Osteocyte (in vitro differentiated cells): ENCODE measurements around the gene ITPR2. TPM values are rescaled to one million over a fixed set of nuclear protein-coding genes. Genes with fewer than 3 reads are reported as not detected.
A peak's percentile ranks its signal among the peaks of the same experiment; 100 is the strongest.

ENCODE experiments used
- DNase-seq: peaks from one replicate; pipeline ENCODE4 v3.0.0; 2021; ENCODE audit warnings: mixed read lengths; ENCODE audit not compliant: unreplicated experiment; ENCODE audit errors: extremely low spot score
- H3K27ac Mint-ChIP-seq: one replicate; pipeline ENCODE4 v1.8.0; 2021; ENCODE audit warnings: mild to moderate bottlenecking, mixed read lengths; ENCODE audit not compliant: unreplicated experiment
- H3K27me3 Mint-ChIP-seq: one replicate; pipeline ENCODE4 v1.8.0; 2021; ENCODE audit warnings: mixed read lengths; ENCODE audit not compliant: unreplicated experiment
- H3K36me3 Mint-ChIP-seq: one replicate; pipeline ENCODE4 v1.8.0; 2021; ENCODE audit warnings: mixed read lengths; ENCODE audit not compliant: unreplicated experiment
- H3K4me1 Mint-ChIP-seq: one replicate; pipeline ENCODE4 v1.8.0; 2021; ENCODE audit warnings: mixed read lengths; ENCODE audit not compliant: unreplicated experiment
- H3K4me3 Mint-ChIP-seq: one replicate; pipeline ENCODE4 v1.8.0; 2021; ENCODE audit warnings: mild to moderate bottlenecking, moderate library complexity, mixed read lengths; ENCODE audit not compliant: unreplicated experiment
- H3K9me3 Mint-ChIP-seq: one replicate; pipeline ENCODE4 v1.8.0; 2021; ENCODE audit warnings: mixed read lengths; ENCODE audit not compliant: unreplicated experiment
- CTCF ChIP-seq: fragments of 200-600 bp; sonication (generic); IDR thresholded peaks from 2 replicates; pipeline ENCODE4 v1.5.0; 2021; ENCODE audit warnings: antibody characterized with exemption, mild to moderate bottlenecking, moderate library complexity
- total RNA-seq: library from RNA; stranded (reverse); gene quantifications from 2 replicates; pipeline ENCODE4 v1.2.1, GENCODE V29; 2021

ITPR2 gene
- total RNA-seq, 1 donor from 2014 or later, result 22.1 TPM

DNA sequence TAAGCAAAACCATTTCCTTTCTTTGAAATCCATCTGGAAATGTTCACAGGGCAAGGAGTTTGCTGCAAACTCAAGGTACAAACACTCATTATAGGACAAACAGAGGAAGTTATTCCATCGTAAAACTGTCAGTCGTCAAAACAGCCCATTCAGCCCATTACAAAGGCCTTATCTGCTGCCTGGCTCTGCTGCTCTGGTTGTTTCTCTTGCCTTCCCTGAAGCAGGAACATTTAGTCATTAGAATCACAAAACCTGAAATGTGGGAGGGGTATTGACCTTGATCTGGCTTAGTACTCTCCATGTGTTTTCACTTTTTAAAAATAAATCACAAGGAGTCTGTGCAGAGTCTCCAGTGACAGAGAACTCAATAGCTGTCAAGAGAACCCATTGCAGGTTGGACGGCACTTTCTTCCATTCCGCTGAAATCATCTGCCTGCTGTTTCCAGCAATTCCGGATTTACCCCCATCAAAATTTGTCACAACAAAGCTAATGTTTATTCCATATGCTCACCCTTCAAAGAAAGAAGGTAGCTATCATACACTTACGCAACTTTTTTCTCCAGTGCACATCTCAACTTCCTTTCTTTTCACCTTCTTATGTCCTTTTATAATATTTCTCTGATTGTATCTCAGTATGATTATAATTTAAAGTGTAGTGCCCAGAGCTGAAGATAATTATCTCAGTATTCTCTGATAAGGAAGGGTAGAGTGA, 24.6 kb upstream of the ITPR2 start:
- no peak overlapping the region for H3K27ac Mint-ChIP-seq
- H3K4me1 Mint-ChIP-seq, result no peaks in the 10 kb centered on the region
- no peak overlapping the region for H3K4me3 Mint-ChIP-seq
- H3K36me3 Mint-ChIP-seq, result no peaks in the 10 kb centered on the region
- no peak for DNase-seq
- no peak for TF ChIP-seq CTCF
- peaks cover 6% of the 10 kb centered on the region for H3K27me3 Mint-ChIP-seq
- no peaks in the 10 kb centered on the region for H3K9me3 Mint-ChIP-seq

GRCh38 chr12:26855337-26855736, 22.3 kb upstream of the ITPR2 start:
- no peak overlapping the region for H3K27ac Mint-ChIP-seq
- TF ChIP-seq CTCF, result no peak
- H3K36me3 Mint-ChIP-seq, result no peaks in the 10 kb centered on the region
- H3K4me3 Mint-ChIP-seq, result no peak overlapping the region
- no peaks in the 10 kb centered on the region for H3K9me3 Mint-ChIP-seq
- H3K4me1 Mint-ChIP-seq, result no peaks in the 10 kb centered on the region
- H3K27me3 Mint-ChIP-seq, result peaks cover 11% of the 10 kb centered on the region
- no peak for DNase-seq

GRCh38 chr12:26854031-26854390, 21.0 kb upstream of the ITPR2 start:
- Mint-ChIP-seq H3K4me1 (no peaks in the 10 kb centered on the region), H3K27ac (no peak overlapping the region), H3K4me3 (no peak overlapping the region), H3K27me3 (peaks cover 17% of the 10 kb centered on the region), H3K36me3 (no peaks in the 10 kb centered on the region), H3K9me3 (no peaks in the 10 kb centered on the region)
- DNase-seq, result no peak
- TF ChIP-seq CTCF, result no peak

DNA sequence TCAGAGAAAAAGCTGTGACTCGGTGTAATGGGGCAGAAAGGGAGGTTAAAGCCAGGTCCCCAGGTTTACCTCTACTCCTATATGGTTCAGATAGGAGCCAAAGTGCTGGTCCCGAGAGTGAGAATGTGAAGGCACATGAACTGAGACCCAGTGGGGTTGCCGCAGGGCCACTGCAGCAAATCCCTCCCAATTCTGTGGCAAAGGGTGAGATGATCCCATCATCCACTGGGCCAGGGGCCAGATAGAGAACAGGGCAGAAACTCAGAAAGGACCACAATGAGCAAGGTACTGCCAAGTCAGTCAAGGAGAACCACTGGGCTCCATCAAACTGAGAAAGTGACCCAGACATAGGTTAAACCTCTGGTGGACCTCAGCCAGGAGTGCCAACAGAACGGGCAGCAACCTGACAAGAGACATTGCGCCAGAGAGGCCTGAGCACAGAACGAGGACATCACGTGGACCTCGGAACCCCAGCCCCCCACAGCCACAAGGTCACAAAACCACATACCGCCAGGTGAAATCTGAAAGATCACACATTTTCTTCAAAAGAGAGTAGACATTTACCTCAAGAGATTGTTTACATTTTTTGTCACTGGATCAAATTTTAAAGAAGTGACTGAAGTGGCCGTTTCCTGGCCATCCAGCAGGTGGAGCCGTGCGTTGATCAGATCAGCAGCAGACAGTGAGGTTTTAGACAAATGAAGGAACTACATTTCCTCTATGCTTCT, 20.5 kb upstream of the ITPR2 start:
- peak; percentile 92 for TF ChIP-seq CTCF
- no peaks in the 10 kb centered on the region for H3K9me3 Mint-ChIP-seq
- no peak overlapping the region for H3K4me3 Mint-ChIP-seq
- H3K27ac Mint-ChIP-seq, result no peak overlapping the region
- no peaks in the 10 kb centered on the region for H3K4me1 Mint-ChIP-seq
- peaks cover 17% of the 10 kb centered on the region for H3K27me3 Mint-ChIP-seq
- no peak for DNase-seq
- no peaks in the 10 kb centered on the region for H3K36me3 Mint-ChIP-seq

- DNase-seq, result no peak
- peaks cover 17% of the 10 kb centered on the region for H3K27me3 Mint-ChIP-seq
- H3K4me3 Mint-ChIP-seq, result no peak overlapping the region
- H3K9me3 Mint-ChIP-seq, result no peaks in the 10 kb centered on the region
- H3K36me3 Mint-ChIP-seq, result no peaks in the 10 kb centered on the region
- no peak overlapping the region for H3K27ac Mint-ChIP-seq
- no peak for TF ChIP-seq CTCF
- no peaks in the 10 kb centered on the region for H3K4me1 Mint-ChIP-seq
Measured at GRCh38 chr12:26851031-26851809, 18.2 kb upstream of the ITPR2 start.
